GM12892 (cell line): ENCODE measurements around the gene ENTPD2.

ENCODE experiments used
- DNase-seq: peaks from one replicate; pipeline ENCODE4 v3.0.0; 2011; ENCODE audit not compliant: insufficient read length
- FAIRE-seq: peaks from 2 replicates; lab custom pipeline; 2011; peaks lifted over from hg19 to GRCh38; lab: Jason Lieb, UNC
- POLR2A ChIP-seq: IDR thresholded peaks from 2 replicates; pipeline ENCODE4 v1.6.1; 2011; ENCODE audit warnings: low read depth, low read length, control low read depth
- POLR2AphosphoS5 ChIP-seq: IDR thresholded peaks from 2 replicates; pipeline ENCODE4 v1.6.1; 2011; ENCODE audit warnings: low read depth, low read length, control low read depth
- TAF1 ChIP-seq: IDR thresholded peaks from 2 replicates; pipeline ENCODE4 v1.6.1; 2011; ENCODE audit warnings: low read depth, mild to moderate bottlenecking, control low read depth, low read length, borderline replicate concordance

The ENTPD2 gene

GRCh38 chr9:137029058-137029936 lies 24.6 kb downstream of the ENTPD2 start:
- TF ChIP-seq POLR2AphosphoS5 (no peak), POLR2A (no peak), TAF1 (no peak)
- peak; percentile 74 for DNase-seq
- peak; percentile 90 for FAIRE-seq

GRCh38 chr9:137028263-137029057 lies 25.4 kb downstream of the ENTPD2 start:
- DNase-seq: peak; percentile 70
- peak; percentile 51 for FAIRE-seq
- TF ChIP-seq TAF1 (no peak), POLR2AphosphoS5 (no peak), POLR2A (no peak)

GRCh38 chr9:137027369-137028262 lies 26.2 kb downstream of the ENTPD2 start, which contains the start of gene ABCA2:
Gene ABCA2 (minus strand): TSS chr9:137028237. CDS start chr9:137028140, 97 bp downstream.
- TF ChIP-seq TAF1 (no peak), POLR2AphosphoS5 (no peak), POLR2A (no peak)
- no peak for FAIRE-seq
- DNase-seq: no peak

GRCh38 chr9:137026828-137027227 lies 27.0 kb downstream of the ENTPD2 start:
- DNase-seq: no peak
- FAIRE-seq: no peak
- TF ChIP-seq POLR2AphosphoS5 (no peak), TAF1 (no peak), POLR2A (no peak)

- no peak for FAIRE-seq
- no peak for DNase-seq
- no peak for TF ChIP-seq POLR2A
- no peak for TF ChIP-seq POLR2AphosphoS5
- no peak for TF ChIP-seq TAF1
Observed at GRCh38 chr9:137026384-137026783, 27.5 kb downstream of the ENTPD2 start.

GRCh38 chr9:137025517-137025966 lies 28.3 kb downstream of the ENTPD2 start:
- FAIRE-seq (no peak), DNase-seq (no peak)

GRCh38 chr9:137023583-137023991 lies 30.3 kb downstream of the ENTPD2 start:
- no peak for FAIRE-seq
- DNase-seq: no peak
- TF ChIP-seq POLR2A (no peak), TAF1 (no peak), POLR2AphosphoS5 (no peak)

More at GRCh38 chr9:137025517-137025966, 28.3 kb downstream of the ENTPD2 start:
- TF ChIP-seq POLR2AphosphoS5: no peak
- no peak for TF ChIP-seq TAF1
- TF ChIP-seq POLR2A: no peak

GRCh38 chr9:137023157-137023556 lies 30.7 kb downstream of the ENTPD2 start:
- TF ChIP-seq POLR2AphosphoS5: no peak
- TF ChIP-seq TAF1: no peak
- FAIRE-seq: no peak
- DNase-seq: no peak

- TF ChIP-seq POLR2AphosphoS5 (no peak), POLR2A (no peak), TAF1 (no peak)
- no peak for DNase-seq
- FAIRE-seq: no peak
Observed at GRCh38 chr9:137022662-137023008, 31.2 kb downstream of the ENTPD2 start.

GRCh38 chr9:137021979-137022661 lies 31.7 kb downstream of the ENTPD2 start:
- DNase-seq (peak; percentile 63), FAIRE-seq (peak; percentile 71)
- TF ChIP-seq POLR2AphosphoS5 (no peak), TAF1 (no peak), POLR2A (no peak)
